Stromal cell of bone marrow (primary cell): ENCODE results near the gene FLOT1.

Source experiments
- DNase-seq: peaks from one replicate; pipeline ENCODE4 v3.0.0-alpha.2; 2012; ENCODE audit warnings: low read depth

The FLOT1 gene

GRCh38 chr6:30679765-30680535 is 62.5 kb downstream of the FLOT1 start:
- DNase-seq = no peak

- peak; percentile 47 for DNase-seq
Measured at GRCh38 chr6:30678964-30679726, 63.3 kb downstream of the FLOT1 start.
